GM12878 (cell line): ENCODE results near the gene JMJD7. TPM values are rescaled to one million over a fixed set of nuclear protein-coding genes. Genes with fewer than 3 reads are reported as not detected.

Experiments
- ATAC-seq: fragments of 200-7000 bp; cut with Tn5 transposase; 3 replicates; pipeline ENCODE4 v1.9.1; 2020; ENCODE audit warnings: mild to moderate bottlenecking, moderate library complexity
- BruUV-seq: library from RNA; stranded (reverse); fragments of 400-500 nt; replicated peaks from 2 replicates; lab custom pipeline; 2021; lab: Mats Ljungman, UMichigan
- CTCF ChIA-PET: fragments of 300-600 bp; sonication (Branson Sonifier 250); formaldehyde crosslinking; extraction: SDS; loops from one replicate; lab custom pipeline; 2021; ENCODE audit warnings: inconsistent platforms; lab: Yijun Ruan, JAX
- POLR2A ChIA-PET: fragments of 350-600 bp; formaldehyde crosslinking; extraction: SDS; loops from one replicate; lab custom pipeline; 2021; ENCODE audit warnings: inconsistent platforms; lab: Charles Lee
- RAD21 ChIA-PET: fragments of 300-600 bp; sonication (Branson Sonifier 250); formaldehyde crosslinking; loops from one replicate; lab custom pipeline; 2023; ENCODE audit warnings: antibody characterized with exemption; ENCODE audit not compliant: unreplicated experiment; lab: Charles Lee
- SMC1A ChIA-PET: fragments of 300-600 bp; sonication (Branson Sonifier 250); formaldehyde crosslinking; loops from one replicate; lab custom pipeline; 2023; ENCODE audit not compliant: unreplicated experiment, uncharacterized antibody; lab: Charles Lee
- DNase-seq: peaks from one replicate; pipeline ENCODE4 v3.0.0-alpha.2; 2011; ENCODE audit warnings: low read depth, low spot score
- FAIRE-seq: peaks from 3 replicates; lab custom pipeline; 2011; peaks lifted over from hg19 to GRCh38; lab: Jason Lieb, UNC
- H2AFZ ChIP-seq: 2 replicates; pipeline ENCODE4 v1.6.0; 2011; ENCODE audit warnings: low read depth, low read length, control low read depth; ENCODE audit not compliant: control insufficient read depth
- H3K27ac ChIP-seq: 2 replicates; pipeline ENCODE4 v1.5.1; 2011; ENCODE audit warnings: control low read depth; ENCODE audit not compliant: control insufficient read depth, insufficient read depth
- H3K27me3 ChIP-seq, 2 experiments: replicated peaks in 1 of 2; 2 replicates each; pipeline versions ENCODE4 v1.6.0 to v1.6.1; 2011; ENCODE audit warnings: low read length in 1 of 2; ENCODE audit not compliant: control insufficient read depth in 2 of 2, insufficient read depth in 2 of 2
- H3K36me3 ChIP-seq, 2 experiments: 2 replicates each; pipeline ENCODE4 v1.5.1; 2011; ENCODE audit warnings: low read length in 1 of 2; ENCODE audit not compliant: control insufficient read depth in 2 of 2, insufficient read depth in 2 of 2
- H3K4me1 ChIP-seq: 2 replicates; pipeline ENCODE4 v1.6.1; 2011; ENCODE audit warnings: mild to moderate bottlenecking, low read length, moderate library complexity, mixed read lengths; ENCODE audit not compliant: control insufficient read depth, insufficient read depth
- H3K4me2 ChIP-seq: 2 replicates; pipeline ENCODE4 v1.6.0; 2011; ENCODE audit warnings: control low read depth; ENCODE audit not compliant: control insufficient read depth, insufficient read depth
- H3K4me3 ChIP-seq: fragments of 200-600 bp; sonication (generic); 2 replicates; pipeline ENCODE4 v1.5.1; 2016
- H3K79me2 ChIP-seq: 2 replicates; pipeline ENCODE4 v1.6.0; 2011; ENCODE audit warnings: low read length; ENCODE audit not compliant: control insufficient read depth, insufficient read depth
- H3K9ac ChIP-seq: 2 replicates; pipeline ENCODE4 v1.8.0; 2011; ENCODE audit warnings: low read length, control low read depth, mixed read lengths; ENCODE audit not compliant: control insufficient read depth, insufficient read depth
- H3K9me3 ChIP-seq: replicated peaks from 3 replicates; pipeline ENCODE4 v1.5.1; 2011; ENCODE audit warnings: mild to moderate bottlenecking, low read length; ENCODE audit not compliant: control insufficient read depth, insufficient read depth
- H4K20me1 ChIP-seq: 2 replicates; pipeline ENCODE4 v1.6.0; 2011; ENCODE audit not compliant: control insufficient read depth, insufficient read depth
- E2F8 ChIP-seq: fragments of 450-650 bp; IDR thresholded peaks from 2 replicates; pipeline ENCODE4 v1.6.1; 2018; ENCODE audit warnings: mild to moderate bottlenecking, low read depth, moderate library complexity; ENCODE audit not compliant: partially characterized antibody
- NR2C2 ChIP-seq: IDR thresholded peaks from 2 replicates; pipeline ENCODE4 v1.6.1; 2011; ENCODE audit warnings: borderline replicate concordance, low read depth; ENCODE audit not compliant: control insufficient read depth, insufficient read length
- YY1 ChIP-seq: IDR thresholded peaks from 2 replicates; pipeline ENCODE4 v1.6.1; 2011; ENCODE audit warnings: low read depth, mild to moderate bottlenecking, low read length
- ZNF207 ChIP-seq: fragments of 450-650 bp; IDR thresholded peaks from 2 replicates; pipeline ENCODE4 v1.6.1; 2014; ENCODE audit warnings: antibody characterized with exemption, mild to moderate bottlenecking, borderline replicate concordance
- WGBS: methylation state at CpG from one replicate; pipeline ENCODE4 v1.1.6; 2016; ENCODE audit warnings: low lambda C conversion rate; ENCODE audit not compliant: insufficient replicate concordance, insufficient coverage; ENCODE audit errors: missing lambda C conversion rate; 5-methylcytosine and 5-hydroxymethylcytosine counted together
- in situ Hi-C: fragments of 300-500 bp; cut with MboI; formaldehyde crosslinking; loops from 9 replicates; pipeline ENCODE4 v1.14.3; 2018; ENCODE audit warnings: mixed read lengths
- intact Hi-C: fragments of 100-400 bp; cut with micrococcal nuclease; formaldehyde crosslinking; loops from one replicate; pipeline ENCODE4 v1.14.2; 2022; ENCODE audit not compliant: unreplicated experiment
- polyA plus RNA-seq, 11 experiments: library from polyadenylated mRNA; depleted of rRNA in 4 of 11; unstranded in 6 of 11; stranded (reverse) in 5 of 11; fragments of >200 nt; fragmentation: Nextera tagmentation in 4 of 11; fragmentation: Illumina TruSeq in 1 of 11; extraction: Ambion mirVana in 4 of 11; extraction: Trizol in 1 of 11; gene quantifications; 1 replicate in 1 of 11; 2 replicates in 10 of 11; pipeline versions ENCODE4 v1.2.1 to v1.2.3, GENCODE V29; 2011 to 2016; ENCODE audit warnings: inconsistent platforms in 2 of 11, missing spikeins in 2 of 11, low read depth in 1 of 11
- total RNA-seq, 4 experiments: library from RNA; depleted of rRNA in 3 of 4; stranded (reverse); fragments of >200 nt in 3 of 4; fragmentation: Illumina TruSeq in 1 of 4; extraction: Trizol in 1 of 4; gene quantifications; 2 replicates each; pipeline versions ENCODE4 v1.2.1 to v1.2.3, GENCODE V29; 2013 to 2021

The JMJD7 gene
- total and polyA plus RNA-seq, 10 of the 15 experiments (the other 5 are each of a cell fraction or from before 2014, with no cell fraction given), result 0.79 to 12.2 (median 6.5) TPM

- TF ChIP-seq E2F8 (no peak), YY1 (no peak)
Measured at GRCh38 chr15:41849861-41850260, 22.0 kb downstream of the JMJD7 start (continued).

- Histone ChIP-seq H3K9ac (no peak overlapping the region), H3K4me1 (no peaks in the 10 kb centered on the region), H2AFZ (no peak overlapping the region), H3K27me3 (no peaks in the 10 kb centered on the region), H3K4me3 (no peak overlapping the region), H4K20me1 (no peaks in the 10 kb centered on the region; the same call in 1 of the 2 replicates), H3K79me2 (no peaks in the 10 kb centered on the region), H3K27ac (no peak overlapping the region), H3K9me3 (no peaks in the 10 kb centered on the region), H3K36me3 (no peaks in the 10 kb centered on the region; a peak in 1 of 4 replicates), H3K4me2 (no peak overlapping the region)
- 51% methylated on average over 16 of the region's 16 CpGs for WGBS
- ATAC-seq, result no peak
- DNase-seq, result no peak
- CTCF ChIA-PET, result no interaction called here
- intact Hi-C loops, result no loop called here
- POLR2A ChIA-PET, result no interaction called here
- SMC1A ChIA-PET, result no interaction called here
- RAD21 ChIA-PET, result no interaction called here
- in situ Hi-C loops, result no loop called here
- TF ChIP-seq NR2C2 (no peak), ZNF207 (no peak)
- no peak for FAIRE-seq
- BruUV-seq, result no TSS peak
Measured at GRCh38 chr15:41850482-41851166, 22.7 kb downstream of the JMJD7 start.
